ENCODE data around the gene SPATA25.
"Not testable (repeated sequence)": the region's sequence is repeated elsewhere in the genome, so short reads cannot be mapped to it uniquely, and the experiment has no call there.

SPATA25 gene

DNA sequence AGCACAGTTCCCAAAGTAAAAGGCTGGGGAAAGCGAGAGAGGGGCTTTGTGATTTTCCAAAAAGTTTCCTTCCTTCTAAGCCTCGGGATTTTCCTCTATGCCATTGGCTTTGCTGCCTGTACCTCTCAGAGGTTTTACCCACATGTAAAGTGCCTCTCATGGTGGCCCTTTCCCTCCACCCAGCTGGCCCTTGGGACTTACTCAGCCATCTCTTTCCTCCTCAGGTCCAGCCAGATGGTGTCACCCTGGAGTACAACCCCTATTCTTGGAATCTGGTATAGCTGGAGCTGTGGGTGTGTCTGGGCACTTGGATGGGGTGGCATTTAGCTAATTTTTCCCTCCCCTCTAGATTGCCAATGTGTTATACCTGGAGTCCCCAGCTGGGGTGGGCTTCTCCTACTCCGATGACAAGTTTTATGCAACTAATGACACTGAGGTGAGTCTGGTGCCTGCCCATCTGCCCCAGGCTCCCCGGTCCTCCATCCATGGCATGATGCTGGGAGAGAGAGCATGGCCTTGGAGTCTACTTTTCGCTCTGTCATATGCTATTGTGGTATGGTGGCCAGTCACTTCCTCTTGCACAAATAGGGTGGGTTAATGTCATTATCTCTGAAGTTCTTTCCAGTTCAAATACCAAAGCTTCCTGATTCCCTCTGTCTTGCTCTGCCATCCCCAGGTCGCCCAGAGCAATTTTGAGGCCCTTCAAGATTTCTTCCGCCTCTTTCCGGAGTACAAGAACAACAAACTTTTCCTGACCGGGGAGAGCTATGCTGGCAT, 4.8 kb upstream of the SPATA25 start:
- DNase-seq, result no peak

DNA sequence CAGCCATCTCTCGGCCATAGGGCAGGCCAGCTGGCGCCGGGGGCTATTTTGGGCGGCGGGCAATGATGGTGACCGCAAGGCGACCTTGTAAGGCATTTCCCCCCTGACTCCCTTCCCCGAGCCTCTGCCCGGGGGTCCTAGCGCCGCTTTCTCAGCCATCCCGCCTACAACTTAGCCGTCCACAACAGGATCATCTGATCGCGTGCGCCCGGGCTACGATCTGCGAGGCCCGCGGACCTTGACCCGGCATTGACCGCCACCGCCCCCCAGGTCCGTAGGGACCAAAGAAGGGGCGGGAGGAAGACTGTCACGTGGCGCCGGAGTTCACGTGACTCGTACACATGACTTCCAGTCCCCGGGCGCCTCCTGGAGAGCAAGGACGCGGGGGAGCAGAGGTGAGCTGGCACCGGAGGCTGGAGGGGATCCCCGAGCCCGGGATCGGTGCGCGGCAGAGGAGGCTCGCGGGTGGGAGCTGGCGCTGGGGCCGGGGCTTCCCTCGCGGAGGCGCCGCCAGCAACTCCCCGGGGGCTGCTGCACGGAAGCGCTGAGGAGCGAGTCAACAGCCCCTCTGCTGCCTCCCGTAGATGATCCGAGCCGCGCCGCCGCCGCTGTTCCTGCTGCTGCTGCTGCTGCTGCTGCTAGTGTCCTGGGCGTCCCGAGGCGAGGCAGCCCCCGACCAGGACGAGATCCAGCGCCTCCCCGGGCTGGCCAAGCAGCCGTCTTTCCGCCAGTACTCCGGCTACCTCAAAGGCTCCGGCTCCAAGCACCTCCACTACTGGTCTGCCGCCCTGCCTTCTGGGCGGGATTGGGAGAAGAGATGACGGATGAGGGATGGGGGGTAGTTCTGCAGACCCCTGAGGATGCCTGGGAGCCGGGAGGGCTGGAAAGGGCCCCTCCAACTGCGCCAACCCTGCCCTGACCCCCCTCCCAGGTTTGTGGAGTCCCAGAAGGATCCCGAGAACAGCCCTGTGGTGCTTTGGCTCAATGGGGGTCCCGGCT, 3.9 kb upstream of the SPATA25 start, which contains the start of the genes CTSA and NEURL2:
Gene CTSA, plus strand, starts transcription at position 351 of the 999 bp plus-strand sequence. Its CDS starts 234 bp downstream, at position 585.
Gene NEURL2, minus strand, starts transcription at position 224 of the 999 bp plus-strand sequence. Its CDS starts 217 bp downstream, at position 7.
- peak; percentile 71 for DNase-seq

DNA sequence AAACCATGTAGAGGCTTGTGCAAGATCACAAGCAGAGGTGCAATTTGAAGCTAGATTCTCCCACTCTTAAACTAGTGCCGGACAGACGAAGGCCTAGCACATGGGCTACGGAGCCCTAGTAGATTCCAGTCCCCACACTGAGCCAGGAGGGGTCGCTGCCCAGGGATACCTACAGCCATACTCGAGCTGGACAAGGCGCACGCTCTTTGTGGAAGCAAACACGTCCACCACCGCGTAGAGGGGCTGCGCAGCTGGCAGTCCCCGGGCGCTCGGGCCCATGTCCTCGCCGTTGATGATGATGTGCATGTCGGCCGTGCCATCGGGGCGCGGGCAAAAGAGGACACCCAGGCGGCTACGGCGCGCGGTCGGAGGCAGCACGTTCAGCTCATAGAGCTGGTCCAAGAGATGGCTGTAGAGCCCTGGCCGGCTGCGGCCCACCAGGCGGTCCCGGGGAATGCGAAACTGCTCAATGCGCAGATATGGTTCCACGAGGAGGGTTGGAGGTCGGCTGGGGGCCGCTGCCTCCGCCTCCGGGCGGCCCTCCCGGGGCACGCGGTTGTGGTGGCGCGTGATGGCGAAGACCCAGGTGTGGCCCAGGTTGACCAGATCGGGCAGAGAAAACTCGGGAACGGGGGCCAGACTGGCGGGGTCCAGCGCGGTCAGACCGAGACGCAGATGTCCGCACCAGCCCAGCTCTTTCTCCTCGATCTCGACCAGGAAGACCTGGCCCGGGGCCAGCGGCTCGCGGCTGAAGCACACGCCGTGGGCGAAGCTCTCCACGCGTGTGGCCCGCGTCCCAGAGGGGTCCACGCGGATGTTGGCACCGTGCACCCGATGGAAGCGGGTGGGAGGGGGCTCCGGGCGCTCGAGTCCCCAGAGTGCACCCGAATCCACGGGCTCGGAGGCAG, 2.9 kb upstream of the SPATA25 start:
- peak; percentile 50 for DNase-seq

GRCh38 chr20:45888681-45889080, 1.3 kb upstream of the SPATA25 start:
- DNase-seq, result no peak

GRCh38 chr20:45886590-45887345, 654 bp downstream of the SPATA25 start:
- DNase-seq, result no peak

DNA sequence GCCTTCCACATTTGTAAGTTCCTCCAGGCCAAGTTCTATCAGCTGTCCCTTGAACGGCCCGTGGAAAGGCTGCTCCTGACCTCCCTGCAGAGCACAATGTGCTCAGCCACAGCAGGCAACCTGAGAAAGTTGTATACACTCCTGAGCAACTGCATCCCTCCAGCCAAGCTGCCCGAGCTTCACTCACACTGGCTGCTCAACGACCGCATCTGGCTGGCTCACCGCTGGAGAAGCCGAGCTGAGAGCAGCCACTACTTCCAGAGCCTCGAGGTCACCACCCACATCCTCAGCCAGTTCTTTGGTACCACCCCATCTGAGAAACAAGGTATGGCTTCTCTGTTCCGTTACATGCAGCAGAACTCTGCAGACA, 4.3 kb downstream of the SPATA25 start:
- DNase-seq, result no peak

DNA sequence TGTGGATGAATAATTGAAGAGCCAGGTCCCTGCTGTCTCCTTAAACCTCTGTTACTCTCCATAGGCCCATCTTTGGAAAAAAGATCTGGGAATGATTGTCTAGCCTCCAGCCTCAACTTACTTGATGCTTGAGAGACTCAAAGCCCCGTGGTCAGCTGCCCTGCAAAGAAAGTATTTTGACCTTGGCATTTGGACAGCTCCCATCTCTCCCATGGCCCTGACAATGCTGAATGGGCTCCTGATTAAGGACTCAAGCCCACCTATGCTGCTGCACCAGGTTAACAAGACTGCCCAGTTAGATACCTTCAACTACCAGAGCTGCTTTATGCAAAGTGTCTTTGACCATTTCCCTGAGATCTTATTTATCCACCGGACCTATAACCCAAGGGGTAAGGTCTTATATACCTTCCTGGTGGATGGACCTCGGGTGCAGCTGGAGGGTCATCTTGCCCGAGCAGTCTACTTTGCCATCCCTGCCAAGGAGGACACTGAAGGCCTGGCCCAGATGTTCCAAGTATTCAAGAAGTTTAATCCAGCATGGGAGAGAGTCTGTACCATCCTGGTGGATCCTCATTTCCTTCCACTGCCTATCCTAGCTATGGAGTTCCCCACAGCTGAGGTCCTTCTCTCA, 4.8 kb downstream of the SPATA25 start:
- DNase-seq, result no peak

DNA sequence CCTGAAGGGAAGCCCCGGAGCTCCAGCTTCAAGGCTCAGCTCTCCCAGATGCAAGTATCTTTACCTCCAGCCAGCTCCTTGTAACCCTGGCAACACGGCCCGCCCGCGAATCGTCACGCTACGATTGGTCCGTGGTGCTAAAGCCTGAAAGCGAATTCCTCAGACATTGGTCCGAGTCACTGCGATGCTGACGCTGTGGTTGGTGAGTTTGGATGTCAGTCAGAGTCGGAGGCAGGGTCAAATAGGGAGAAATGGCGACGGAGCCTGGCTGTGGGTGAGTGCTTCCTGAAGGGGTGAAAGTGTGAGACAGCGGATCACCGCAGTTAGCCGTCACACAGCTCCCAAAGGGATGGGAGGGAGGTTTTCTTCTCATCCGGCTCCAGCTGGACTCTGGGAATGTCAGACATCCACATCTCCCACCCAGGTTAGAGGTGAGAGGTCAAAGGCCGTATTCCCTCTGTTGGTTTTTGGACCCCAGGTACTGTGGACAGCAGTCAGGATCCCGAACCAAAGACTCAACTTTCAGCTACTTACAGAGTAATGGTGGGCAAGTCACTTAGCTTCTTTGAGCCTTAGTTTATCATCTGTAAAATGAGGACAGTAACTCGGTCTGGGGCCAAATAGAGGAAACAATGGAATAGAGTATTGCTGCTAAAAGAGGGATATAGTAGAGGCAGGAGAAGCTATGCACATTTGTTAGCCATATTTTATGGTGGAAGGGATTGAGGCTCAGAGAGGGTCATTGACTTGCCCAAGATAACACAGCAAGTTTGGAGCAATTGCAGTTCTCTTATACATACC, 6.2 kb downstream of the SPATA25 start, which contains the start of gene ZSWIM1:
Gene ZSWIM1, plus strand, starts transcription at position 240 of the 801 bp plus-strand sequence. CDS start 1,366 bp downstream, outside the sequence.
- peak; percentile 90 for DNase-seq

GRCh38 chr20:45878076-45878761, 9.2 kb downstream of the SPATA25 start:
- DNase-seq, result no peak

- no peak for DNase-seq
Observed at GRCh38 chr20:45874576-45874975, 12.8 kb downstream of the SPATA25 start.

- DNase-seq, result not testable (repeated sequence)
Observed at GRCh38 chr20:45874104-45874481, 13.3 kb downstream of the SPATA25 start.

DNA sequence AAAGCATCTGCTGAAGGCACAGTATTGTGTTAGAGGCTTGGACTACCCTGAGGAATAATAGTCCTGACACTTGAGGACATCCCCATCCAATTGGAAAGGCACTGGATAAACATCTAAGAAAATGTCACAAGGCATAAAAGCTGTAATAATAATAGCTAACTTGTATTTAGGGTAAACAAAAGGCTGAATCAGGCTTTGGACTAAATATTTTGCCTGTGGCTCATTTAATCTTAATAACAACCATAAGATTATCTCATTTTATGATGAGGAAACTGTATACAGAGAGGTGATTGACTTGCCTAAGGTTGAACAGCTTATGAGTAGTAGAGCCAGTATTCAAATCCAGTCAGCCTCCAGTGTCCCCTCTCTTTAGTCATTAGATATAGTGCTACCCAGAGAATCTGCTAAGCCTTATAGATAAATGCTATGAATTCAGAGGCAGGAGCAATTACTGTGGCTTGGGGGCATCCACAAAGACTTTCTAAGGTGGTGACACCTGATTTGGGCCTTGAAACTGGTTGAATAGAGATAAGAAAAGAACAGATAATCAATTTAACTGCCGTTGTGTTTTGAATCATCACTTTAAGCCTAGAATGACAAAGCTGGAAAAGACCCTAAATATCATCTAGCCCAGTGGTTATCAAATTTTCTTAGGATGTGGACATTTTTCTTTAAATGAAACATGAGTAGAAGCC, 13.9 kb downstream of the SPATA25 start:
- DNase-seq, result no peak

DNA sequence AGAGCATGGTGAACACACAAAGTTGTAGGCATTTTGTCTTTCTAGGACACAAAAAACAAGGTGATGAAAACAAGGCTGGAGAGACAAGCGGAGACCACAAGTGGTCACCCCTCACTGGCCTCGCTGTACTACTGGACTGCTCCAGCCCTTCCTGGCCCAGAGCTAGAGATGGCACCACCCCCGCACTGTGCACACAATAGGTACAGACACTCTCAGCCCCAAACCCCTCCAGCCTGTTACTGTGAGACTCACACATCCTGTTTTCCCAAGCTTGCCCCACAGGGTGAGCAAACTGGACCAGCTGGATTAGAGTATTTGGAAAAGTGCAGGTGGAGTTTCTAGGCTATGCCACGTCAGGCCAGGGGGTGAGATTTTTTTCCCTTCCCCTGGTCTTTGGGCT, 14.8 kb downstream of the SPATA25 start:
- DNase-seq, result no peak

DNA sequence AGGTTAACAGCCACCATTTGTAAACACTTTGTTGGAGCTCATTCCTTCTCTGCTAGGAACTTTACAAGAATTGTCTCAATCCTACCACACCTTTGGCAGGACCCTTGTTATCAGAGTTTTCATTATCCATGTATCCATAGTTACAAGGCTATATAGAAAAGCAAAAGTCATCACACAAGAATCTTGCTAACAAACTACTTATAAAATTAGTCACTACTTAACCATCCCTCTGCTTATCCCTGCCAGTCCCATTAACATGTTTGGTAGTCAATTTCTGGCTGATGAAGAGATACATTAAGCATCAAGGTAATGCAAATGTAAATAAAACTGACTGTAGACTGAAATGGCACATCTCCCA, 19.6 kb downstream of the SPATA25 start:
- no peak for DNase-seq

- no peak for DNase-seq
Observed at GRCh38 chr20:45867136-45867818, 20.1 kb downstream of the SPATA25 start.

- no peak for DNase-seq
Observed at GRCh38 chr20:45866454-45866853, 21.0 kb downstream of the SPATA25 start.

- DNase-seq, result no peak
Observed at GRCh38 chr20:45863543-45864470, 23.6 kb downstream of the SPATA25 start.
